HG02798 (cell line): ENCODE results near the gene OSTF1.

Experiments used
- ATAC-seq: cut with Tn5 transposase; IDR thresholded peaks from one replicate; pipeline ENCODE4 v1.9.1; 2021; ENCODE audit warnings: mild to moderate bottlenecking; ENCODE audit not compliant: unreplicated experiment, poor library complexity

The OSTF1 gene, protein sequence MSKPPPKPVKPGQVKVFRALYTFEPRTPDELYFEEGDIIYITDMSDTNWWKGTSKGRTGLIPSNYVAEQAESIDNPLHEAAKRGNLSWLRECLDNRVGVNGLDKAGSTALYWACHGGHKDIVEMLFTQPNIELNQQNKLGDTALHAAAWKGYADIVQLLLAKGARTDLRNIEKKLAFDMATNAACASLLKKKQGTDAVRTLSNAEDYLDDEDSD

DNA sequence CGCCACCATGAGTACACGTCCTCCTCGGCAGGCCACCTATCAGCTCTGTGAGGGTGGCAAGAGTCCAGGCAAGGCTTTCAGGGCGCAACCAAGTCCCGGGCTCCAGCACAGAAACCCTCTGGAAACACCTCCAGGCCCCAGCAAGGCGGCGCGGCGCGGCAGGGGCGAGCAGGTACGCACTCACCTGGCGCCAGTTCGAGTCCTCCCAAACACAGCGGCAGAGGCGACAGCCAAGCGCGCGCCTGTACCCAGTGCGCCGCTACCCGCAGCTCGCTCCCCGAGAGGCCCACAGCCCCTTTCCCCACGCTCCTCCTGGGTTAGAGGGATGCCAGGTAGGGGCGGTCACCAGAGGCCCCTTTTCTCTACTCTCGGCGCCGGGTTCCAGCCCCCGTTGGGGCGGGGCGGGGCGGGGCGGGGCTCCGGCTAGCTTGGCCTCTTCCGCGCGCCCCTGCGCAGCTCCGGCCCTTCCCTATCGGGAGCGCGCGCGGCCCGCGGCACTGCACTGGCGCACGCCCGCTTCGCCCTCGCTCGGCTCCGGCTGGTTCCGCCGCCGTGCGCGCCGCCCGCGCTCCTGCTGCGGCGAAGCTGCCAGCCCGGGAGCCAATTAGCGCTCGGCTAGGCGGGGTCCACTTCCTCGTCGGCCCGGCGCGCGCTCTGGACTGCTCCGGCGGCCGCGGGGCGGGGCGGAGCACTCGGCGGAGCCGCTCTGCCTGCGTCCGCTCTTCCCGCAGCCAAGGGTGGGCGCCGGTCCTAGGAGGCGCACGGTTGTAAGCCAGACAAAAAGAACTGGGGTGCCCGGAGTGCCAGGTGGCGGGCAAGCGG, at the start of gene OSTF1, which contains the start of gene NMRK1:
Gene OSTF1, plus strand, starts transcription at position 691 of the 822 bp plus-strand sequence. CDS start 179 bp downstream, outside the sequence.
Gene NMRK1, minus strand, starts transcription at position 332 of the 822 bp plus-strand sequence. CDS start 5,040 bp downstream, outside the sequence.
- peak; percentile 91 for ATAC-seq

DNA sequence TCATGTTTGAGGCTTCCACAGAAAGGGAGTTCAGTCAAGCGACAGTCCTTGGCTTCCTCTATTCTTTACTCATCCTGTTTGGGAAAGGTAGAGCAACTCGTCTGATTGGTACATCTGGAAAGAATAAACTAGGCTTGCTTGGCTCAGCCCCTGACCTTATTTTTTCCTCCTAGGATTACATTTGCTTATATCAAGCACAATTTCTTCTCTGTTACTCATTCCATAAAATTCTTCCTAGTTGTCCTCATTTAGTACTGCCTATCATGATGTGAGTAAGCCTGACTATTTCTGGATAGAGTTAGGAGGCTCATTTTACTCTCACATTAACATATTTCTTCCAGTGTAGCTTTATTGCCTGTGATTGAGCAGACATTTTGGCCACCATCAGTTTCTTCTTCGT, 49.3 kb upstream of the OSTF1 start:
- no peak for ATAC-seq

DNA sequence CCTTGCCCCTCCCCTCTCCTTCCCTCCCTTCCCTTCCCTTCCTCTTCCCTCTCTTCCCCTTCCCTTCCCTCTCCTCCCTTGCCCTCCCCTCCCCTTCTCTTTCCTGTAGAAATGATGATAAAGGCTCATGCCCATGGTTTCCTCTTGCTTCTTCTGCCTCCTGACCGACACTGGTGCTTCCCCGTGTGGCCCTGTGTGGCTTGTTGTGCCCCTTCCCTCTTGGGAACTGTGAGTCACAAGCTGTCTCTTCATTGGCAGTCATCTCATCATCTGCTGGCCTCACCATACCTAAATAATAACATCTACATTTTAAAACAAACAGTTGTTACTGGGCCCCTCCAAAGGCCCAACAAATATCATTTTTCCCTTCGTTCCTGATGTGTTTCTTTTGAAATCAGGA, 48.5 kb upstream of the OSTF1 start:
- ATAC-seq: no peak

DNA sequence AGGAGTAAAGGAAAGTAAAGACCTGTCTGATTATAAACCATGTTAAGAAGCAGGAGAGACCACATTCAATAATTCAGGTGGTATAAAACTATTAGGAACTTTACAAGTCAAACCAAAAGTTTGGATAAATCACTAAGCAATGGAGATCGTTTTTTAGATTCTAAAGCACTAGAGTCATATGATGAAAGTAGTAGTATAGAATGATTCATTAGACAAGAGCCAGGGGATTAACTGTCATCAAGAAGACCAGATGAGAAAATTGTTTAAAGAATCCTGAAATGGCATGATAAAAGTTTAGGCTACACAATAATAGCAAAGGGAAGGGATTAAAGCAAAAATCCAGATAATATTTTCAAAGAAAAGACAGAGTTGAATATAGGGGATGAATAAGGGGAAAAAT, 47.3 kb upstream of the OSTF1 start:
- ATAC-seq: no peak

DNA sequence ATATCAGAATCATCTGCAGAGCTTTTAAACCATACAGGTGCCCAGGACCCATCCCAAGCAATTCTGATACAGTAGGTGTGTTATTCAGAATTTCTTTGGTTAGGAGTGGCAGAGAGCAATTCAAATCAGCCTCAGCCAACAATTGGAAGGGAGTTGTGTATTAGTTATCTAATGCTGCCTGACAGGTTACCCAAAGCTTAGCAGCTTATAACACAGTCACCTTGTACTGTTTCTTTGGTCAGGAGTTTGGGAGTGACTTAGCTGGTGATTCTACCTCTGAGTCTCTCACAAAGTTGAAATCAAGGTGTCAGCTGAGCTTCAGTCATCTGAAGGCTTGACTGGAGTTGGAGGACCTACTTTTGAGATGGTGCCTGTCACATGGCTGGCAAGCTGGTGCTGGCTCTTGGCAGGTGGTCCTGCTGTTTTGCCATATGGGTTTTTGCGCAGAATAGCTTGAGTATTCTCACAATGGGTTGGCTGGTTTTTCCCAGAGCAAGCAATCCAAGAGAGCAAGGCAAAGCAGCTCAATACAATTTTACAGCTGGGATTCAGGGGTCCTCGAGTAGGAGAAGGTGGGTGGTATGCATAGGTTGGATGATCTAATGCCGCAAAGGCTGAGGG, 41.5 kb upstream of the OSTF1 start:
- ATAC-seq: no peak

DNA sequence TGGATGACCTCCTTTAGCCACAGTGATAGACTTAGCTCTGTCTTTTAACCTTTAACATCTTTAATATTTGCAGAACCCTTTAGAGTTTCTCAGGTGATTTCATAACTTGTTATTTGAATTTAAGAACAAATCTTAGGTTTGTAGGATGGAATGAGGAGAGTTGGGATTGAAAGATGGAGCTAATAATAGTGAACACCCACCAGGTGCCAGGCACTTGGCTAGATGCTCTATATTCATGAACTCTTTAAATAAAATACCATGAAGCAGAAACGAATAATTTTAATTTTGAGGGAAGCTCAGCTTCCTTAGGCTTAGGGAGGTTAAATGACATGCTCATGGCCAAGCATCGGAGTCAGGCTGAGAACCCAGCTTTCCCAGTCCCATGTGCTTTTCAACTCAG, 40.8 kb upstream of the OSTF1 start:
- ATAC-seq: no peak

DNA sequence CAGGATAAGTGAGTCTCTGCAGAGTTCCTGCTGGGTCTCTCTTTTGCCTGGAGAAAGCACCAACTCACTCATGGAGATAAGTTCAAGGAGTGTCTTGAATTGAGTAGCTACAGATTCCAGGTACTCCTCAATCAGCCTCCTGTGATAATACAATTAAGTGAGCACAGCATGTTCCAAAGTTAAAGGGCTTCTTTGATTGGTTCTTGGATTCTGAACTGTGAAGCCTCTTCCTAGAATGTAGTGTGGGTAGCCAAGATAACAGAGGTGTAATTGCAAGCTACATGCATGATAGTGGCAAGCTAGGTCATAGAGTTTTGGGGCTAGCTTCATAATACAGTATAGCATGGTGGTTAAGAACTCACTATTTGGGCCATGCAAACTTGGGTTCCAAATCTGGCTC, 37.0 kb upstream of the OSTF1 start:
- no peak for ATAC-seq

DNA sequence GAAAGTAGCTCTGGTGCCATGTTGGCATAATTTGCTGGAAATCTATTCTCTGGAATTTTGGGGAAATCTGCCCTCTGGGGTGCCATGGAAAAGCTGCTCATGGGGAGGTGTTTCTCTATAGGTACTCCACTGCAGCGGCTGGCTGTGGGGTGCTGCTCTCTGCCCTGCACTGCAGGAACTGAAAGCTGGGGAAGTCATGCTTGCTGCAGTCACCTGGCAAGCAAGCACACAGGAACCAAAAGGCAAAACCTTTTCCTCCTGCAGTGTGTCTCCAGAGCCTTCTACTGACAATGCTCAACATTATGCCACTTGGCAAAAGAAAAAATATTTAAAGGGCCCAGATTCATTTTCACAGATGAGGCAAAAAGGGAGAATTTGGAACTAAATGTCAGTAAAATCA, 34.4 kb upstream of the OSTF1 start:
- peak; percentile 61 for ATAC-seq

DNA sequence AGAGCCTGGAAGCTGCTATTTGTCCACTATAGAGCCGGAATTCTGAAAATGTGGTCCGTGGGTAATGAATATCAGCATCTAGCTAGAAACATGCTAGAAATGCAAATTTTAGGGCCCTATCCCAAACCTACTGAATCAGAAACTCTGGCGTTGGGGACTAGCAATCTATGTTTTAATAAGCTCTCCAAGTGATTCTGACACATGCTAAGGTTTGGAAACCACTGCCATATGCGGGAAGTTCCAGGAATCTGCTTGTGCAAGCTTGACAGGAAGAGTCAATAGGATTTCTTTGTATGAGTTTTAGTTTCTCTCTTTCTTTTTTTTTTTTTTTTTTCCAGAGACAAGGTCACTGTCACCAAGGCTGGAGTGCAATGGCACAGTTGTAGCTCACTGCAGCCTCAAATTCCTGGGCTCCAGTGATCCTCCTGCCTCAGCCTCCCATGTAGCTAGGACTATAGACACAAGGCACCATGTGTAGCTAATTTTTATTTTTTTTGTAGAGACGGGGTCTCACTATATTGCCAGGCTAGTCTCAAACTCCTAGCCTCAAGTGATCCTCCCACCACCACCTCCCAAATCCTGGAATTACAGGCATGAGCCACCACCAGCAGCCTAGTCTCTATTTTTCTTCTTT, 33.8 kb upstream of the OSTF1 start:
- no peak for ATAC-seq

DNA sequence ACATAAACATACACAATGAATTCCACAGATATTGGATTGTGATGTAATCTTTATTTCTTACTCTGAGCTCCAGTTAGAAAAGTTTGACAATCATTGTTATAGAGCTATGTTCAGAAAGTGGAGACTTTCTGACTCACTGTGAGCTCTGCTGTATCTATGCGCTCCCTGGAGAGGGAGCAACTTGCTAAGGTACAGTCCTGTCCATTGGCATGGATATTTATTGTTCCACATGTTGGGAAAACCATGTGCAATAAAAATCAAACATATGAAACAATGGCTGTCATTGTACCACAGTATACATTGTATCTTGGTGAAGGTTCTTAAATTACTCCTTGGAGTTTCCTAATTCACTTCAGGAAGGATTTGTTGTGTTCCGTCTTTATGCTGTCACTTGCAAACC, 27.1 kb upstream of the OSTF1 start:
- ATAC-seq: no peak

DNA sequence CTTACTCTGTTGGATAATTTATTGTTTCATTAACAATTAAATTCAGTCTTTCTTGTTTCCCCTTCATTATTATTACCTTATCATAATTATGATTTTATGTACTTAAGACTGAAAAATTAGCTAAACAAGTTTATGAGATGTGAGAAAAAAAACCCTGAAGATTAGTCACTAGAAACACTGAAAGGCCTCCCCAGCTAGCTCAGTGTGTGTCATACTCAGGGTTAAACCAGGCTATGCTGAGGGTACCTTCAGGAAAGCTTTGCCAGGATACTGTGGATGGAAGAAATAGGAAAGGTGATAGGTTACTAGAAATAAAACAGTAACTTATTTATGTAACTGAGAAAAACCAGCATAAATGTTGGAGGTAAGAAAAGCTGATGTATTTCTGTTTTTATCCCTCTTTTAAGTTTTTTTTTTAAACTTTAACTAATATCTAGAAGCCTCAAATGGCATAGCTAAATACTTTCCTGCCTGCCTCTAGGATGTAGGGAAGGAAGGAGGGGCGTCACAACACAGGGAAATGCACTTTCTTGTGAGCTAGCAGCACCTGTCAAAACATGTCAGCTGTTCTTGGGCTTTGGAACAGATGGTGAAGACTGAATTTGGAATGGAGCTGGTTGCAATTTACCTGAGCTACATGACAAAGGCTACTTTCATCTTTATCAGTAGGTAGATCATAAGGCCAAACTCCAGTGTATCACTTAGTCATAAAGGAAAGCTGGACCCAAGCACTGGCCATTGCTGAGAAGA, 24.6 kb upstream of the OSTF1 start:
- no peak for ATAC-seq

DNA sequence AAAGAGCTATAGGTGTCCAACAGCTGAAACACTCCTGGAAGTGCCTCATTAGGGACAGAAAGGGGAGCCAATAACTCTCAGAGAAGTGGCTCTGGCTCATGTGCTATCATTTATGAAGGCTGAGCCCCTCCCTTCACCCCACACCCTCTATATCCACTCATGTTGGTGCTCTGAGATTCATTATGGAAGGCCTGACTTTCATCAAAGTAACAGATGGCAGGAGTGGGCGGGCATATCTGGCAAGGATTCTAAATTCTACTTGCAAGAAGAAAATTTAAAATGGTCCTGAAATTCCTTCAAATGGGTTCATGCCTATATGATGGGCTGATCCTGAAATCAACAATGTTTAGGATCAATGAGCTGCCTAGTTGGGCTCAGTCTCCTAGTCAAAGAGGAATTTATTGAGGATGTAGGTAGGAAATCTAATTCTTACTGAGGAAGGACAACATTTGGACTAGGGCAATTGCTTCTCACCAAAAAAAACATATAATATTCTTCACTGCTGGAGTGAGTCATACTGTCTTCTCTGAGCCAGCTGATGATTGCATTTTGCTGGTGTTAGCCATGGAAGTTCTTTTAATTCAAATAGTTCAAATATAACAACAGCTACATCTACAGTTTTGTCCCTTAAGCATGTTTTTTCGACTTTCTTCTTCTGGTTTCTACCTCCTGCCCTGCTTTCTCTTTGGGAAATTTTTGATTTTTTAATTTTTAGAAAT, 23.8 kb upstream of the OSTF1 start:
- no peak for ATAC-seq

DNA sequence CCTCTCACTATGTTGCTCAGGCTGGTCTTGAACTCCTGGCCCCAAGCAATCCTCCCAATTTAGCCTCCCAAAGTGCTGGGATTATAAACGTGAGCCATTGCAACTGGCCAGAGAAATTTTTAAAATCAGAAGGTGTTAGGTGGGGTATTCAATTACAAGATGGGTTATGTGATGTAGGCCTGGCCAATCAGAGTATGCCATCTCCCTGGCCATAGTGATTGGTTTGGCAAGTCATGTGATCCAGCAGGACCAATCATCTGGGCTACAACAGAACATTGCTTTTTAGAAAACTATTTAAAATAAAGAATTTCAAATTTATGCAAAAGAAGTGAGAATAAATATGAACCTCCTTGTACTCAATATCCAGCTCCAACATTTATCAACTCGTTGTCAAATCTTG, 22.8 kb upstream of the OSTF1 start:
- ATAC-seq: no peak

DNA sequence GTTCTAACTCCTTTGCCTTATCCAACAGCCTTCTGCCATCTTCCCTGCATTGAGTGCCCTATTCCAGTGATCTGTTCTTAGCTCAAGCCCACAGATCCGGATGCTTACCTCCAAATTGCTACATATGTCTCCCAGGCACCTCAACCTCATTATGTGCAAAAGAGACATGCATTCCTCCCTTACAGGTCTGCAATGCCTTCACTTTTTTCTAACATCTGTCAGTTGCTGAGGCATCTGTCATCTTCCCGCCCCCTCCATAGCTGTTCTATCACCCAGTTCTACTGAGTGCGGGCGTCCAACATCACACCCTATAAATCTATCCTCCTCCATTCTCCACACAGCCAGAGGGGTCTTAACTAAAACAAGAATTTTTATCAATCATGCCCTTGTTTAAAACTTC, 20.4 kb upstream of the OSTF1 start:
- ATAC-seq: no peak

DNA sequence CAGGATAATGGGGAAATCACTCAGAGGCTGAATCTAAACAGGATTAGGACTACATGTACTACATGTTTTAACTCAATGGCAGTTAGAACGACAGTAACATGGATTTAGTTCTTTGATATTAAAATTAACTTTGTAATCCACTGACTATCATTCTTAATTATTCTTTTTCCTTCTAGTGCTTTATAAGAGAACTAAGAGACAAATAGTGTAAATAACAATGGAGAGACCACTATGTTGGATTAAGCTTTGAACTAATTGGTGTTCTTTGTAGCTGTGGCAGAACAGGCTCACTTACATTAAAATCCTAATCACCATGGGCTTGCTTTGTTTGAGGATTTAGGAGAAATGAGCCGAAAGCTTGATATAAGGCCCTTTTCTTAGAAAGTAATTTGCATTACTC, 19.1 kb upstream of the OSTF1 start:
- no peak for ATAC-seq

DNA sequence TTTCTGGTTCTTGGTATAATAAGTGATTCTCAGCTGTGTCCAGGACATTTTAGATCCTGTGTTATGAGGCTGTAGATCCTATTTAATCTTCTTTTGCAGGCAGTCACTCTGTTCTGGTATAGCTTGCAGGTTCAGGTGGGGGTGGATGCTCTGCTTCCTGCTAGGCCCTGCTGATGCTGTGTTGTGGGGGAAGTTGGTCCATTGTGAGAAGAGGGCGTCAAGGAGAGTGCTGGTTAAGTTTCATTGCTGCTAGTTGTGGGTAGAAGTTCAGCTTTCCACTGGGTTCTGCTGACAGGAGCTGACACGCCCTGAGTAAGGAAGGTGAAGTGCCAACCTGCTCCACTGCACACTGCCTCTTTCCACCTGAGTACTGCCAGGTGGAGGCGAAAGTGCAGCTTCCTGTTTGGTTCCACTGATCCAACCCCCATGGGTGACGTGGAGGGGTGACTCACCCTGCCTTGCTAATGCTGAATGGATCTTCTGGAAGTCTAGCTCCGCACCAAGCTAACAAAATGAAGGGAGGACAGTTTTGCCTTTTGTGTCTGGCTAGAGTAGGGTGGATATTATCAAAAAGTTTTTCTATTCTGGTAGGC, 16.7 kb upstream of the OSTF1 start:
- no peak for ATAC-seq

DNA sequence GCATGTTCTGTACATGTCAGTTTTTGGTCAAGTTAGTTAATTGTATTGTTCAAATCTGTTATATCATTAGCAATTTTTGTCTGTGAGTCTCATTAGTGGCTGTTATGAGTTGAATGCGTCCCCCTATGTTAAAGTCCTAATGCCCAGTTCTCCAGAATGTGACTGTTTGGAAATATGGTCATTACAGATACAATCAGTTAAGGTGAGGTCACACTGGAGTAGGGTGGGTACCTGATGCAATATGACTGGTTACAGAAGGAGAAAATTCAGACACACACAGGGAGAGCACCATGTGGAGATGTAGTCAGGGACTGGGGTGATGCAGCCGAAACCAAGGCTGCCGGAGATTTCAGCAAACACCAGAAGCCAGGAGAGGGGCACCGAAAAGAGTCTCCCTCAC, 15.4 kb upstream of the OSTF1 start:
- no peak for ATAC-seq

DNA sequence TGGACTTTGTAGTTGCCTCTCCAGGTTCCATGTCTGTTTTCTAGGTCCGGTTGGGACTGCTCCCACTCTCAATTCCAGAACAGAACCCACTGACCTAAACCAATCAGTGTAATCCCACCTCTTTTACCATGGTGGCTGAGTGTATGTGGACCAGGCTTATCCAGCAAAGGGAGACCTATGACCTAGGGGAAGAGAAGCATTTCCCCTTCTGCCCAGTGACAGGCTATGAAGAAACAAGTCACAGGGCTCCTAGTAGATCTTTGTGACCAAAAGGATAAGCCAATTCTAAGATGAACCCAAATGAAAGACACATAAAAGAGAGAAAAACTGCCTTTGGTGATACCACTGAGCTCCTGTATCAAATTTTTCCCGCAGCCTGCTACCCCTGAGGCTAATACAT, 6.7 kb upstream of the OSTF1 start:
- ATAC-seq: no peak
